CD4-positive, alpha-beta T cell treated with Interleukin-12 subunit alpha and Interleukin-12 subunit beta, for 1 hour (primary cell): Measurements from ENCODE around the gene ERG.

Experiments used
- DNase-seq: peaks from one replicate; pipeline ENCODE4 v3.0.0-alpha.2; 2020

ERG gene

DNA sequence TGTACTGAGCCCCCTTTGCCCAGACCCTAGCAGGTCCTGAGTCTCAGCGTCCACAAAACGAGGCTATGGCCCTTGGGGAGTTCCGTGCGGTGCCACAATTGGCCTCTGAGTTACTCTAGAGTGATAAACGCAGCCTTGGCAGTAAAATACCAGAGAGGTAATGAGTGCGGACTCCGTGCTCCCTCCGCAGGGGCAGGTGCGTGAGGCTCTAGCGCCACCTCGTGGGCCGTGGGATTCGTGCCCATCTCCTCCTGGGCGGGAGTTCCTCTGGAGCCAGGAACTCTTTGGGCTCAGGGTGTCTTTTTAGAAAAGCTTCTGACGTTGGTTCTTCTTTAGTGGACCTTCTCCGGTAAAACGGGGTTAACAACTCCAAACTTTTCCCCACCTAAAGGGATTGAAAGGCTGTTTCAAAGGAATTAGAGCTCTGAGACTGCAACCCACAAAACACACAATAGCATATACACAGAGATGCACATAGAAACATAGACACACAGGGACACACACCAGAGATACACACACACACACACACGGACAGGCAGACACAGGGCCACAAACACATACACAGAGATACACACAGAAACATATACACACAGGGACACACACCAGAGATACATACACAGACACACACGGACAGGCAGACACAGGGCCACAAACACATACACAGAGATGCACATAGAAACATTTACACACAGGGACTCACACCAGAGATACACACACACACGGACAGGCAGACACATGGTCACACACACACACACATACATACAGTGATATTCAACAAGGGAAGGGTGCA lies 142.1 kb downstream of the ERG start:
- DNase-seq, result peak; percentile 56

DNA sequence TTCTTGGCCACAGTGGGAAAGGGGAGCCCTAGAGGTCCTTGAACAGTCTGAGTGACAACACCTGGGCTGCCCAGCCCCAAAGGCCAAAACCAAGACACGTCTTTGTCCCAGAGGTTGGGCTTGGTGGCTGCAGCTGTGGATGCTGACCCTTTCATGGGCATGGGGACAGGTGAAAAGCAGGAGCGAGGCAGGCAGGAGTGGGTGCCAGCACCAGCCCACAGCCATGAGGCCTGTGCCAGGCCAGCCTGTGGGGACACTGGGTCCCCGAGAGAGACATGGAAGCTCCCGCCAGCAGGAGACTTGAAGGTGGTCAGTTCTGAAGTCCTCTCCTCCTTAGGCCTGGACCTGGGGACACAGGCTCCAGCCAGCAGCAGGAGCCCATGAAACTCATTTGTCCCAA lies 142.9 kb downstream of the ERG start:
- DNase-seq, result no peak

DNA sequence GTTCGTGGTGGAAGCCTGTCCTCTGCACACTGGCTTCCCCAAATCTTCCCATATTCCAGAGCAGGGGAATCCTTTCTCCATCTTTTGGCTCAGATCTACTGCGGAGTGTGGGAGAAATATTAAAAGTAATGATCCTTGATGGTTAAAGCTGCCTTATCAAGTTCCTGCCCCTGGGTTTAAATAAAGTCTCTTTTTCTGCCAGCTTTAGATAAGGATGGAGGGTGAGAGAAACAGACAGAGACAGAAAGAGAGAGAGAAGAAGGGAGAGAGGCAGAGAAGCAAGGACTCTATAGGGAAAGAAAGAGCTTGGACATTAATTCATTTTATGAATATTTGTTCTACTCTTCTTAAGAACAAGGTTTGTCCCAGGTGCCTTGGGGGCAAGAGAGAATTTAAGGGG lies 143.5 kb downstream of the ERG start:
- DNase-seq, result no peak

DNA sequence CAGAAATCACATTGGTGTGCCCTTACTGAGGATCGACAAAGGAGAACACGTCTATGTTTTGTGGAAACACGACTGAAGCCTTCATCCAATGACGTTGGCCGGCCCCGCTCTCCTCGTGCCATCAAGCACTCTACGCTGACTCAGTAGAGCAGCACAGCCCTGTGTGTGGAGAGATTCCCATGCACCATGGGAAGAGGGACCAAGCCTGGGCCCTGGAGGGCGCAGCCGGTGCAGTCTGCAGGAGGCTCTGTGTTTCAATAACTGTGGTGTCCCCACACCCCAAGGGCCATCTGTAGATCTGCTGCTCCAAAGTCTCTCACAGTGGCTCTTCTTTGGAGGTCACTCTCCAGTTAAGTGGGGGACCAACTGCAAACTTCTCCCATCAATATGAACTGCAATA lies 144.0 kb downstream of the ERG start:
- no peak for DNase-seq

DNA sequence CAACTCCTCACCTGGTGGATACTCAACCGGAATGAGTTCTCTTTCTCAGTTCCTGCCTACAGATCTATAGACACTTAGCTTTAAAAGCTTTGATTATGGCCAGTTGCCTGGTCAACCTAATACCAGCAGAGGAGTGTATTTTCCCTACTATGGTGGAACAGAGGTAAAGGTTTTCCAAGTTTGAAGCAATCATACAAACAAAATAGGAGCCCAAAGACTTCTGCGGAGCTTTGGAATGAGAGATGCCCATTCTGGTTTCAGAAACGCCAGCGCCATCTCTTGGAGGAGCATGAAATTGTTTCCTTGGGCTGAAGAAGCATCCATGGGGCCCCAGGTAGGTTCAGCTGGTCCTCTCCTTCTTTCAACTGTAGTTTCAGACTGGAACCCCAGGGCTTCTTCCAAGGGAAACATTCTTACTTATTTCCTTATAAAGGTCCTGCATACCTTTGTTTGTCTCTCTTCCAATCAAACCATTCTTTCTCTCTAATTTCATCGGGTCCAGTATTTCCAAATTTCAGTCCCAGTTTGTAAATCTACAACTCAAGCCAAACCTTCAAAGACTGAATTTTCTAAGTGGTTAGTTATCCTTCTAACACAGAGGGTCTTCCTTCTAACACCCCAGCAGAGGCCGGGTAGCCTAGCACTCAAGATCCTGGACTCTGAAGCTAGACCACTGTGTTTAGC lies 145.6 kb downstream of the ERG start:
- DNase-seq, result peak; percentile 20

DNA sequence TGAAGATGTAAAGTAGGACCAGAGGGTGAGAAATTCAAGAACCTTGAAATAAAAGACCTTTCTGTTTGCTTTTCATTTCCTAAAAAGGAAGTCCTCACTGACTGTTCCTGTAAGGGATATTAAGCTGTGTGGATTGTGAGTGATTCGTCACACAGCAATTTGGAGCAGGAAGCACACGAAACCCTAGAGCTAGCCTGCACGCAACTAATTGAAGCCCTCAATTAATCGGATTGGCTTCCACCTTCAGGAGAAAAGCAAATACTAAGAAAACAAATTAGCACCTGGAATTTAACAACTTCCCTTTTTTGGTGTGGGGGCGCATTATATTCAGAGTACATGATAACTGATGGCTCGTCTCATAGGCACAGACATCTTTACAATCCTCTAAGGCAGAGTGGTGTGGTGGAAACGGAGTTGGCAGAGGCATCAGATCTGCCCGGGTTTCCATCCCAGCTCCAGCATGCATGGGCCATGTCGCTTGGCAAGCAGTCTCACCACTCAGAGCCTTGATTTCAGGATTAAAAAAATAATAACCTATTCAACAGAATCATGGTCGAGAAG lies 146.2 kb downstream of the ERG start:
- no peak for DNase-seq

DNA sequence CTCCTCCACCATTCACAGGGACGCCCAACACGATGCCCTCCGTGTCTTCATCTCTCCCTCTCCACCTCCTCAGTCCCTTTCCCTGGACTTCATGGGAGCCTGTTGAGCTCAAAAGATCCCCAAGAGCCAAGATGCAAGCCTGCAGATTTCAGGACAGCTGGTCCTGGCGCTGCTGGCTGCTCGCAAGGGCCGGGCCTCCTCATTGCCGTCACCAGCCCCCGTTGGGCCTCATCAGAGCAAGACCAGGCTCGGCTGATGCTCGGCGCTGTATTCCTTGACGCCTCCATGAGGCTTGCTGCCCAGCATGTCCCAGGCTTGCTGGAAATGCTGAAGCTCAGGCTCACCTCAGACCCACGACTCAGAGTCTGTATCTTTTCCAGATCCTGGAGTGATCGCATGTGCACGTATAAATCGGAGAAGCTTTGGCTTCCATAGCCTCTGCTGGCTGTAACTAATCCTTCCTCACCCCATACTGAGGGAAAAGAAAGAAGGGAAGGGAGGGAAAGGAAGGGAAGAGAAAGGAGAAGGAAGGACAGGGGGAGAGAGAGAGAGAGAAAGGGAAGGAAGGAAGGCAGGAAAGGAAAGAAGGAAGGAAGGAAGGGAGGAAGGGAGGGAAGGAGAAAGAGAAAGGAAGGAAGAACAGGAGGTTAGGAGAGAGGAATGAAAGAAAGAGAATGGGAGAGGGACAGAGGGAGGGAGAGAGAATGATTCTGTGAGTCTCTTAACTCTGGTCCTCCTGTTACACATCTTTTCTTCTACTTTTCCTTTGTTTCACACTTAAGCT lies 146.9 kb downstream of the ERG start:
- no peak for DNase-seq

DNA sequence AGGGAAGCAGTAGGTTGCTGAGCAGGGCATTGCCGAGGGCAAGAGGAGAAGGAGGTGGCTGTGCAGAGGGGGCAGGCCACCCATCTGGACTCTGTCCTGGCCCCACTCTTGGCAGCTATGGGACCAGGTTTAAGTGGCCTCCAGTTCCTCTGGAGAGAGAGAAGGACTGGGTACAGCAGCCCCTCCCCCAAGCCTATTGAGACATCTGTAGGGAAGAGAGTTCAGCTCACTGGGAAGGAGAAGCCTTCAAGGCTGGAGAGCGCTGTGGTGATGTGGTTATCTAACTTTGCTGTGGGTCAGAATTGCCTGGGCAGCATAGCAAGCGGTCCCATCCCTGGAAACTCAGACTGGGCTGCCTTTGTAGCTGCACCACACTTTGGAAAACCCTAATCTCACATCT lies 147.6 kb downstream of the ERG start:
- no peak for DNase-seq

DNA sequence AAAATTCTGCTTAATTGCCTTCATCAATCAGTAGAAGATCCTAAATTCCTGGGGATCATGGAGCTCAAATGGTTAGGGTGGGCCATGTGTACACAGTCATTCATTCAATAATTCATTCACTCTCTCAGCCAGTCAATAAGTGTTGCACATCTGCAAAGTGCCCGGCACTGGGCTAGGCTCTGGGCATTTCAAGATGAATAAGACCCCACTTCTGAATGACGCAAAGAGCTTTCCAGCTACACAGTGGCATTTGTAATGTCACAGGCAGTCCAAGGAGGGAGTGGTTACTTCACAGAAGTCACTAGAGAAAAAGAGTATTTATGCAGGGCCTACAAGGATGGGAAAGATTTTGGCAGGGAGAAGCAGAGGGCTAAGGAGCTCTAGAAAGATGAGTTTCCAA lies 148.3 kb downstream of the ERG start:
- no peak for DNase-seq

DNA sequence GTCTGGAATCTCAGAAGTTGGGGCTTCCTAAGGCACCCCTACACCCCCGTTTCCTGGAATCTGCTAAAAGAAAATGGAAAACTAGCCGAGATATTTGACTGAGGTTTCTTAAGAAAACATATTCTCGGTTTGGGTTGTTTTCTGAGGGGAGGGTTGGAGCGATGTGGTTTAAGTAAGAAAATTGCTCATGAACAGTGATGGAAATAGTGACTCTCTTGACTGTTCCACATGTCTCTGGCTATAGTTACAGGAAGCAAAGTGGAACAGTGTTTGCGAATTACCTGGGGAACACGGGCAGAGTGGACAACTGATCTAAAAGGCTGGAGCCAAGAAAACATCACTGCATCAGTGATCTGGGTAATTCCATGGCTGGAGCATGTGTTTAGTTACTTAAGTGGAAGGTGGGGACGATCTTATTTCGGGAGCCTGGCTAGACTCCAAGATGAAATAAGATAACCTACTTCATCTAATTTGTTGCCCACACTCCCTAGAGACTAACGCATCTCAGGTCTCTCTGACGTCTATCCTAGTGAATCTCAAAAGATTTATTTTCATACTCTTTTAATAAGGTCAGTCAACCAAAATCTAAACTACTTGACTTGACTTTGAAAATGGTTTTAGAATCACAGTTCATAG lies 149.0 kb downstream of the ERG start:
- no peak for DNase-seq

DNA sequence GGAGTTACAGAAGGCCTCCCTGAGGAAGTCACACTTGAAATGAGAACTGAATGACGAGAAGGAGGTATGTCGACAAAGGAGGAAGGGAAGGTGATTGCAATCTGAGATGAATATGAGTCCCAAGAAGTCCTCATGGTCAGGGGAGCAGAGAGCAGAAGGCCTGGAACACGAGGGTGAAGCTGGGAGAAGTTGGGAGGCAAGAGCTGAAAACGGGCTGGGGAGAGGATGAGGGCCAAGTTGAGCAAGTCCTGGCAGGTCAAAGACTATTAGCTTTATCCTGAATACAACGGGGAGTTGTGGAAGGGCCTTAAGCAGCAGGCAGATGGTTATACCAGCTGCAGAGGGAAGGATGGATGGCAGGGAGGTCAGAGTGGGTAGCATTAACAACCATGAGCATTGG lies 152.0 kb downstream of the ERG start:
- no peak for DNase-seq

DNA sequence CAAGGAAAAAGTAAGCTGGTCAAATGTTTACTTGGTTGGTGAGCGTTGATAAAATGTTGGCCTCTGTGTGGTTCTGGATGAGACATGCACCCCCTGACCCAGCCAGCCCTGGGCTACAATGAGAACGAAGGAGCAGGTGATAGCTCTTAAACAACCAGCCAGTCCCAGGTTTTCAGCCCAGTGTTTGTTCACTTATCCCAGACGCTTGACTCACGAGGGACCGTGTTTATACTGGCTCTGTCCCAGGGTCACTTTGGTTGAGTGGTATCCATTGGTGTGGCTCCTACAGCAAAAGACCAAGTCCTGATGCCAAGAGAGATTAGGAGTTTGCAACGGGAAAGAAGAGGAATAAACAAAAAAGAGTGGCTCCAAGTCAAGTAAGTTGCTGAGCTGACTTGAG lies 154.6 kb downstream of the ERG start:
- no peak for DNase-seq

DNA sequence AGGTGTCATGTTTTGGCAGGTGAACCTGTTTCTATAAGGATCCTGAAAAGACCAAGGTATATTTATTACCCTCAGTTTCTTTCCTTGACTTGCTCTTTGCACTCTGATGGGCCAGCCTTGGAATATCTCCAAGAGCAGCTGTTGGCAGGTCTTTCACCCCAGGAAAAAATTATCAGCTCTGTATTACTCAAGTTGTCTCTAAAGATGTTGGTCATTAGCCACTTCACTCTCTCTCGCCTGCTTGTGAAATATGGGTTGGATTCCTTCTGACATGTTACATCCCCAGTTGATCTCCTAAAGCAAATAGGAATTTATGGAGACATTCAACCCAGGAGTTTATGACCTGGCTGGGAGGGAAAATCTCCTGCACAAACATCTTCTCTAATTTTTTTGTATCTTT lies 155.5 kb downstream of the ERG start:
- DNase-seq, result no peak

DNA sequence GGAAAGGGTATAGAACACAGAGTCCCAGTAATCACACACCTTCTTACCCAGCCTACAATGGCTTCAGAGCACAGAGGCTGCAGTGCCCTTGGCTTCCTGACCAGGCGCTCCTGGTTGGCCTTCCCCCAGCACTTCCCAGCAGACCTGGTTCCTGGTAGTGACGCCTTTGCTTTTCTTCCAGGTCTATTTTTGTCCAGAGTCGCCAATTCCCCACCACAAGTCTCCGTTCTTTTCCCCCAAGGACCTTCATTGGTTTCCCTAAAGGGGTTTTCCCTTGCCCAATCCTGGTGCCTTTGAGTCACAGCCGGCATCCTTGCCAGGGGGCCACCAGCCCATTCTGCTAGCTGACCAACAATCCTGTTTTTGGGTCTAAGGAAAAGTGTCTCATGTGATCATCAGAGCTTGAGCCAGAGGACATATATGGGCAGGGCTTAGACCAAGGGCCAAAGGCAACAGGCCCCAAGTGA lies 156.7 kb downstream of the ERG start:
- no peak for DNase-seq

DNA sequence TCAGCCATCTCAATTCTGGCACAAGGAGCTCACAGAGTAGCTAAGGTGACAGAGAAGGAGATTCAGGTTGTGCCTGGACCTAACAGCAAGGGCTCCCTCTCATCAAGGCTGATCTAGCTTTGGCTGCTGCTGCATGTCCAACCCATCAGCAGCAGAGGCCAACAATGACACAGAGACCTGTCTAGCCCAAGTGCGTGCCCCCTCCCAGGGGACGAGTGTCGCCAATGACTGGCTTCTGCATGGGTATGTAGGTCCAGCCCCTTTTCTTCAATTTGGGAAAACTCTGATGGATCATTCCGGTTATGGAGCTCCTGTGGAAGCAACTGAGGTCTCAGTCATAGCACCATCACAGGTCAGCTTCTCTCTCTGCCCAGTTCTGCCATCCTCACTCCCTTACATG lies 158.1 kb downstream of the ERG start:
- DNase-seq, result no peak

DNA sequence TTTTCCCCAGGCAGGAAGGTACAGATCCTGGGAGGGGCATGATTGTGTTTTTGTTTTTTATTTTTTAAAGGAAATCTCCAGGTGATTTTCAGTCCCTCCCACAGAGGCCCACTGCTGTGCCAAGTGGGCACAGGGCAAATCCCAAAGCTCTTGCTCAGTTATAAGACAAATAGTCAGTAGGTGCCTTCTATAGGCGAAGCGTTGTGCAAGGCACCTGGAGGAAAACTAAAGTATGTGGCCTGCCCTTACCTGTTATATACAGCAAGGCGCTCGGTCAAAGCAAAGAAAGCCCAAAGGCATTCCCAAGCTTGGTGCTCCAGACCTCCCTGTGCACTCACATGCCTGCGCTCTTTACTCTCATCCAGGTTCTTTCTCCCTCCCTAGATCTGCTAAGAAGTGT lies 160.5 kb downstream of the ERG start:
- DNase-seq, result no peak

DNA sequence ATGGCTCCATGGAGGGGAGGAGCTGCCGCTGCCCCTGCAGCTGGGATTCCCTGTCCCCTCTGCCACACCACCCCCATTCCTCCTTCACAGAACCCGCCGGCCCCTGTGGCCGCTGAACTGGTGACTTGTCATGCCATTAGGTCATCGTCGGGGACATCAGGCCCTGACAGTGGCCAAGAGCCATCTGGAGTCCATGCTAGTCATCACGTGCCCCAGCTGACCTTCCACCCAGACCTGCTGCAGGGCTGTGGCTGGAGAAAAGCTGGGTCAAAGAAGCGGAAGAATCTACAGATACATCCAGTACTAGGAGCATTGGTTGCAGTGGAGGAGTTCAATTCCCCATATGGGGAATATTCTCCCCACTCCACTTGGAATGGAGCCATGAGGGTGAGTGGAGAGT lies 163.4 kb downstream of the ERG start:
- no peak for DNase-seq

DNA sequence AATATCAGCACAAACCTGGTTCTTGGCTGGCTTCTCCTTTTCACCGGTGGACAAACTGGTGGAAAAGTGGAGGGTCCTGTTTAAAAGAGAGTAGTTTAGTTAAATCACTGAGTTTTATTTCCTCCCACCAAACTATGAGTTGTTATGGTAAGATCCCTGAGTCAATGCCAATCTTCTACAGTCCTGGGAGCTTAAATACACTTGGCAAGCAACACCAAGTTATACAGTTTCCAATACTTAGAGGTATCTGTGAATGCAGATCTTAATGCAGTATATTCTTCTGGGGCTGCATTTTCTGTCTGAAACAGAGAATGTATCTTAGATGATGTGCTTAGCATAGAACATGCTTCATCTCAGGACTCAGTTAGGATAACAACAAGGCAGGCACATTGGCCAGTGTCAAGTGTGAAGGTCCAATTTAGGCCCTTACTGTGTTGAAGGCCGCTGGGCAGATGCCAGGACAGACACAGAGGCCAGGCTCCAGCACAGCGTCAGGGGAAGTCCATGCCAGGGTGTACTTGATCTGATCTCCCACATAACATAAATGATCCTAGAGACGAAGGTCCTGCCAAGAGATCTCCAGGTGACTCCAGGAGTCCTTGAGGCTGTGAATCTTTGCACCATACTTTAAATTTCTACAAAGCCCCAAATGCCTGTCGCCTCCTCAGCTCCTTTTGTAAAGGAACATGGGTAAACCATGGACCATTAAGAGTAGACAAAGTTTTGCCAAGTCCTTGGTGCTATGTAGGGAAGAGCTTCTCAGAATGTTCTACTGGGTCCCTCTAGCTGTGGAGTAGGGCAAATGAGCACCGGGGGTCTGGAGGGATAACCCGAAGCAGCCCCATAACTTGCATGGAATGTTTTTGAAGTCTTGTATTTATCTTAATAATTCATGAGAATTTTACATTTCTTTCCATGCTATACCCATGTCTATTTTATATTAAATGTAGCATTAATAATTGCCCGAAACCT lies 164.7 kb downstream of the ERG start:
- DNase-seq, result no peak

DNA sequence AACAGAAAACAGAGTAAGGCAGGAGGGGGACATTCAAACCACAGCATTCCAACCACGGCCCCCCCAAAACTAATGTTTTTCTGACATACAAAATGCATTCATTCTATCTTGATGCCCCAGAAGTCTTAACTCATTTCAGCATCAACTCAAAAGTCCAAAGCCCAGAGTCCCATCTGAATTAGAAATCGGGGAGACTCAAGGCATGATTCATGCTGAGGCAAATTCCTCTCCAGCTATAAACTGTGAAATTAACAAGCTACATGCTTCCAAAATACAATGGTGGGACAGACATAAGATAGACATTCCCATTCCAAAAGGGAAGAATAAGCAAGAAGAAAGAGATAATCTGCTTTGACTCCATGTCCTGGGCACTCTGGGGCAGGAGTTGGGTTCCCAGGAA lies 167.6 kb downstream of the ERG start:
- no peak for DNase-seq
